ENCODE measurements around the gene EMX2. TPM values are rescaled to one million over a fixed set of nuclear protein-coding genes. Genes with fewer than 3 reads are reported as not detected.

EMX2 gene
- total and polyA plus RNA-seq, 2 donors (not counting 3 experiments of a cell fraction or from before 2014, with no cell fraction given) = not detected

- H3K27me3 ChIP-seq (ENCODE audit: control insufficient read depth in 2 of 2, insufficient read depth in 2 of 2, low read length in 2 of 2) = peaks cover 84 to 94% of the 10 kb centered on the region in 2 experiments
- FAIRE-seq (no peak), DNase-seq (ENCODE audit: low read depth, low spot score) (no peak)
- intact Hi-C loops (cut with micrococcal nuclease) (loop anchor here (1.0 to 5.0 kb wide), 8 partner anchors 41 to 921 kb away; partner anchors contain the start of genes FAM204A and RAB11FIP2), dilution Hi-C loops (cut with MboI; ENCODE audit: extremely low pct_ligation_motif_present, low sequenced_read_pairs) (no loop called here)
- H3K4me1 ChIP-seq (ENCODE audit: control insufficient read depth, extremely low read depth, insufficient read depth, low read length) = peaks cover 2% of the 10 kb centered on the region
- no peak overlapping the region for H3K9ac ChIP-seq (replicated peaks; ENCODE audit: extremely low read depth, insufficient read depth, low read length)
- ChIA-PET POLR2A (no interaction called here), CTCF (interaction anchor here (0.6 to 5.8 kb wide), 13 partner anchors 8 to 922 kb away, joined by 3 to 94 read pairs (median 10); no protein-coding TSS in a partner anchor)
- BruUV-seq (replicated peaks) = no TSS peak
- no peaks in the 10 kb centered on the region for H3K79me2 ChIP-seq (ENCODE audit: control insufficient read depth, insufficient read depth, low read length)
- no peak overlapping the region for H3K4me3 ChIP-seq (replicated peaks in 1 of 3; ENCODE audit: insufficient read depth in 1 of 3, low read depth in 1 of 3, low read length in 3 of 3)
- no peaks in the 10 kb centered on the region for H3K9me3 ChIP-seq (replicated peaks; ENCODE audit: control insufficient read depth, insufficient read depth, low read length)
- H2AFZ ChIP-seq (ENCODE audit: low read depth, low read length) = no peak overlapping the region
- H3K4me2 ChIP-seq (ENCODE audit: insufficient read depth, low read length) = no peak overlapping the region
- H3K36me3 ChIP-seq (ENCODE audit: control insufficient read depth in 2 of 2, extremely low read depth in 1 of 2, insufficient read depth in 2 of 2, low read length in 2 of 2) = no peaks in the 10 kb centered on the region
- TF ChIP-seq FOS (IDR thresholded peaks at IDR 0.05; ENCODE audit: borderline replicate concordance, insufficient read depth, low read length) = no peak
- no peak for TF ChIP-seq MYC (IDR thresholded peaks at IDR 0.05; ENCODE audit: low read depth, low read length)
- TF ChIP-seq CTCF (IDR thresholded peaks at IDR 0.05; ENCODE audit: extremely low read depth in 1 of 2, insufficient read depth in 1 of 2, low read depth in 1 of 2, low read length in 2 of 2) = no peak
- no peak for TF ChIP-seq JUN (IDR thresholded peaks at IDR 0.05; ENCODE audit: borderline replicate concordance, insufficient read depth, insufficient read length, low read depth)
- TF ChIP-seq POLR2A (IDR thresholded peaks at IDR 0.05; ENCODE audit: low read depth, low read length) = no peak
- no peak for TF ChIP-seq POLR2AphosphoS5 (IDR thresholded peaks at IDR 0.05; ENCODE audit: insufficient read depth, low read depth, low read length)
- no peak for TF ChIP-seq MAX (IDR thresholded peaks at IDR 0.05; ENCODE audit: insufficient read depth, insufficient read length)
- no peak for TF ChIP-seq GATA2 (IDR thresholded peaks at IDR 0.05; ENCODE audit: insufficient read depth, insufficient read length, low read depth, low read length)
- no peak for TF ChIP-seq EZH2 (IDR thresholded peaks at IDR 0.05; ENCODE audit: borderline replicate concordance, low read depth, low read length, severe bottlenecking)
- no peaks in the 10 kb centered on the region for H4K20me1 ChIP-seq (replicated peaks; ENCODE audit: control insufficient read depth, extremely low read depth, insufficient read depth, low read length)
- no peaks in the 10 kb centered on the region for H3K9me1 ChIP-seq (replicated peaks; ENCODE audit: control insufficient read depth, extremely low read depth, insufficient read depth, low read length)
- H3K27ac ChIP-seq (ENCODE audit: insufficient read depth, low read depth, low read length) = no peak overlapping the region
Observed at GRCh38 chr10:117537904-117538524, 4.5 kb upstream of the EMX2 start.
